H1 (cell line): ENCODE results near the gene TNRC6C. TPM values are rescaled to one million over a fixed set of nuclear protein-coding genes. Genes with fewer than 3 reads are reported as not detected.
A peak's percentile ranks its signal among the peaks of the same experiment; 100 is the strongest.

Experiments used
- CTCF ChIA-PET: fragments of 300-600 bp; sonication (Branson Sonifier 250); formaldehyde crosslinking; loops from one replicate; lab custom pipeline; 2021; ENCODE audit not compliant: partially characterized antibody; lab: Charles Lee
- POLR2A ChIA-PET: fragments of 300-600 bp; sonication (Branson Sonifier 250); formaldehyde crosslinking; loops from one replicate; lab custom pipeline; 2021; ENCODE audit warnings: inconsistent platforms; ENCODE audit not compliant: partially characterized antibody; lab: Charles Lee
- DNase-seq, 2 experiments: peaks; one replicate each; pipeline versions ENCODE4 v3.0.0 to v3.0.0-alpha.2; 2010 to 2022; ENCODE audit warnings: low spot score in 2 of 2, low read depth in 1 of 2, mixed read lengths in 1 of 2
- FAIRE-seq: peaks from 2 replicates; lab custom pipeline; 2011; peaks lifted over from hg19 to GRCh38; lab: Jason Lieb, UNC
- H2AFZ ChIP-seq: 2 replicates; pipeline ENCODE4 v1.8.1; 2012; ENCODE audit warnings: low read length, inconsistent platforms
- H2AK5ac ChIP-seq: 2 replicates; pipeline ENCODE4 v1.6.1; 2013; ENCODE audit warnings: low read depth, low read length
- H2BK120ac ChIP-seq: replicated peaks from 2 replicates; pipeline ENCODE3; 2013; ENCODE audit warnings: low read depth, low read length, inconsistent platforms
- H2BK12ac ChIP-seq: 2 replicates; pipeline ENCODE4 v1.6.1; 2013; ENCODE audit warnings: low read depth, low read length
- H2BK15ac ChIP-seq: 2 replicates; pipeline ENCODE4 v1.6.1; 2013; ENCODE audit warnings: low read length
- H2BK20ac ChIP-seq: 2 replicates; pipeline ENCODE4 v1.6.1; 2013; ENCODE audit warnings: low read length
- H2BK5ac ChIP-seq: 2 replicates; pipeline ENCODE4 v1.6.1; 2013; ENCODE audit warnings: low read depth, low read length
- H3K14ac ChIP-seq: 2 replicates; pipeline ENCODE4 v1.6.1; 2013; ENCODE audit warnings: inconsistent platforms; ENCODE audit not compliant: insufficient read length
- H3K18ac ChIP-seq: 2 replicates; pipeline ENCODE4 v1.6.1; 2013; ENCODE audit warnings: low read length; ENCODE audit errors: extremely low read depth
- H3K23ac ChIP-seq: 2 replicates; pipeline ENCODE4 v1.6.1; 2013; ENCODE audit warnings: inconsistent platforms; ENCODE audit not compliant: insufficient read length
- H3K23me2 ChIP-seq: 2 replicates; pipeline ENCODE4 v1.6.1; 2013; ENCODE audit warnings: low read depth, low read length
- H3K27ac ChIP-seq: 2 replicates; pipeline ENCODE4 v1.6.1; 2011; ENCODE audit warnings: low read depth, low read length, inconsistent platforms
- H3K27me3 ChIP-seq, 4 experiments: replicated peaks in 1 of 4; 1 replicate in 1 of 4; 2 replicates in 3 of 4; pipeline versions ENCODE4 v1.6.1 to v1.8.1; 2011 to 2013; ENCODE audit warnings: low read length in 3 of 4, mild to moderate bottlenecking in 3 of 4, inconsistent platforms in 2 of 4, mixed read lengths in 2 of 4, moderate library complexity in 1 of 4; ENCODE audit not compliant: control insufficient read depth in 3 of 4, insufficient read depth in 3 of 4; ENCODE audit errors: extremely low read depth in 1 of 4
- H3K36me3 ChIP-seq, 4 experiments: 2 replicates each; pipeline versions ENCODE4 v1.6.1 to v1.8.1; 2011 to 2013; ENCODE audit warnings: mild to moderate bottlenecking in 4 of 4, low read length in 3 of 4, moderate library complexity in 2 of 4, control low read depth in 1 of 4, inconsistent platforms in 1 of 4; ENCODE audit not compliant: insufficient read depth in 4 of 4, control insufficient read depth in 2 of 4
- H3K4ac ChIP-seq: replicated peaks from 2 replicates; pipeline ENCODE3; 2013; ENCODE audit warnings: low read length, low read depth, mixed read lengths, inconsistent platforms; ENCODE audit not compliant: insufficient read length
- H3K4me1 ChIP-seq, 4 experiments: replicated peaks in 1 of 4; 1 replicate in 1 of 4; 2 replicates in 3 of 4; pipeline versions ENCODE4 v1.6.1 to v1.8.1; 2011 to 2013; ENCODE audit warnings: low read length in 3 of 4, inconsistent platforms in 2 of 4, mixed read lengths in 1 of 4; ENCODE audit not compliant: insufficient read depth in 4 of 4, control insufficient read depth in 3 of 4
- H3K4me2 ChIP-seq, 2 experiments: 2 replicates each; pipeline versions ENCODE4 v1.6.1 to v1.8.1; 2011 to 2013; ENCODE audit warnings: low read depth in 2 of 2, low read length in 2 of 2, control low read depth in 1 of 2, inconsistent platforms in 1 of 2, mild to moderate bottlenecking in 1 of 2; ENCODE audit not compliant: insufficient read depth in 1 of 2
- H3K4me3 ChIP-seq, 4 experiments: fragments of 200-600, 300-600 bp in 1 of 4; sonication (generic), shearing (Covaris generic), sonication (Bioruptor Twin) in 1 of 4; 2 replicates each; pipeline versions ENCODE4 v1.5.1 to v1.8.1; 2011 to 2016; ENCODE audit warnings: low read length in 4 of 4, low read depth in 3 of 4, control low read depth in 2 of 4, inconsistent platforms in 2 of 4, mild to moderate bottlenecking in 2 of 4, mixed read lengths in 1 of 4, moderate library complexity in 1 of 4; ENCODE audit not compliant: insufficient read depth in 2 of 4; ENCODE audit errors: extremely low read depth in 1 of 4
- H3K56ac ChIP-seq: replicated peaks from 2 replicates; pipeline ENCODE3; 2013; ENCODE audit warnings: low read depth, mild to moderate bottlenecking, mixed read lengths, low read length, inconsistent platforms; ENCODE audit not compliant: insufficient read length
- H3K79me1 ChIP-seq: 2 replicates; pipeline ENCODE4 v1.6.1; 2013; ENCODE audit warnings: low read depth, low read length, control low read depth
- H3K79me2 ChIP-seq, 2 experiments: 2 replicates each; pipeline versions ENCODE4 v1.6.1 to v1.8.1; 2012 to 2013; ENCODE audit warnings: low read length in 2 of 2, mild to moderate bottlenecking in 2 of 2, inconsistent platforms in 1 of 2; ENCODE audit not compliant: insufficient read depth in 2 of 2, control insufficient read depth in 1 of 2
- H3K9ac ChIP-seq, 4 experiments: replicated peaks in 1 of 4; 1 replicate in 1 of 4; 2 replicates in 3 of 4; pipeline versions ENCODE4 v1.6.1 to v1.8.1; 2011 to 2013; ENCODE audit warnings: low read depth in 3 of 4, low read length in 3 of 4, control low read depth in 2 of 4, mild to moderate bottlenecking in 2 of 4, moderate library complexity in 2 of 4, inconsistent platforms in 1 of 4; ENCODE audit errors: extremely low read depth in 1 of 4
- H3K9me3 ChIP-seq, 2 experiments: 2 replicates each; pipeline versions ENCODE4 v1.6.1 to v1.8.1; 2012 to 2013; ENCODE audit warnings: mild to moderate bottlenecking in 2 of 2, moderate library complexity in 2 of 2, control low read depth in 1 of 2, inconsistent platforms in 1 of 2, low read depth in 1 of 2, low read length in 1 of 2, mixed read lengths in 1 of 2; ENCODE audit not compliant: insufficient read depth in 2 of 2
- H4K20me1 ChIP-seq, 2 experiments: replicated peaks in 1 of 2; 2 replicates each; pipeline versions ENCODE3 to v1.8.1; 2011 to 2013; ENCODE audit warnings: inconsistent platforms in 2 of 2, low read length in 2 of 2, mild to moderate bottlenecking in 1 of 2; ENCODE audit not compliant: insufficient read depth in 2 of 2, control insufficient read depth in 1 of 2
- H4K5ac ChIP-seq: 2 replicates; pipeline ENCODE4 v1.6.1; 2013; ENCODE audit warnings: low read length, low read depth, mixed read lengths, inconsistent platforms; ENCODE audit not compliant: insufficient read length
- H4K8ac ChIP-seq: 2 replicates; pipeline ENCODE4 v1.8.0; 2013; ENCODE audit warnings: mild to moderate bottlenecking, moderate library complexity, low read length, inconsistent platforms; ENCODE audit not compliant: insufficient read depth; ENCODE audit errors: extremely low read depth
- H4K91ac ChIP-seq: replicated peaks from 2 replicates; pipeline ENCODE3; 2013; ENCODE audit warnings: low read length, mixed read lengths, inconsistent platforms; ENCODE audit not compliant: insufficient read length
- CEBPB ChIP-seq: IDR thresholded peaks from 2 replicates; pipeline ENCODE4 v1.6.1; 2012; ENCODE audit warnings: low read depth, low read length
- SIN3A ChIP-seq, 2 experiments: IDR thresholded peaks in 1 of 2; conservative IDR thresholded peaks in 1 of 2; 2 replicates each; pipeline ENCODE4 v1.6.1; 2011 to 2012; ENCODE audit warnings: low read length in 2 of 2, improper control_type of control experiment in 1 of 2, low read depth in 1 of 2, mild to moderate bottlenecking in 1 of 2
- WGBS, 2 experiments: shearing (Covaris generic) in 1 of 2; methylation state at CpG; one replicate each; pipeline versions ENCODE4 v1.1.6 to v1.1.7; 2013 to 2015; ENCODE audit warnings: low lambda C conversion rate in 2 of 2, mixed read lengths in 2 of 2, inconsistent platforms in 1 of 2, low coverage in 1 of 2, missing lambda C conversion rate in 1 of 2; ENCODE audit not compliant: insufficient replicate concordance in 2 of 2, insufficient coverage in 1 of 2, insufficient read length in 1 of 2; ENCODE audit errors: extremely low coverage in 1 of 2, missing lambda C conversion rate in 1 of 2; 5-methylcytosine and 5-hydroxymethylcytosine counted together
- polyA plus RNA-seq, 7 experiments: library from polyadenylated mRNA; depleted of rRNA in 3 of 7; stranded (reverse) in 5 of 7; unstranded in 2 of 7; fragments of >200 nt in 5 of 7; fragments of 200-250 nt in 2 of 7; gene quantifications; 1 replicate in 5 of 7; 2 replicates in 1 of 7; 4 replicates in 1 of 7; pipeline versions ENCODE4 v1.2.1 to v1.2.3, GENCODE V29; 2011 to 2013; ENCODE audit warnings: missing spikeins in 2 of 7, mixed read lengths in 2 of 7
- total RNA-seq: library from RNA; stranded (reverse); fragmentation: NEBNext Ultra II Directional; extraction: Animal tissue kit (Norgen Biotek cat#: 25700); gene quantifications from 2 replicates; pipeline ENCODE4 v1.2.1, GENCODE V29; 2021
- TF ChIP-seq, protein P1 (sequence below), 3 experiments: IDR thresholded peaks; 1 replicate in 2 of 3; 2 replicates in 1 of 3; pipeline versions ENCODE4 v1.5.1 to v1.6.1; 2011; ENCODE audit warnings: low read length in 3 of 3, mild to moderate bottlenecking in 3 of 3, inconsistent platforms in 2 of 3, low read depth in 1 of 3, moderate library complexity in 1 of 3; ENCODE audit not compliant: insufficient read depth in 1 of 3; ENCODE audit errors: control extremely low read depth in 1 of 3

TNRC6C gene
- total and polyA plus RNA-seq, 2 of the 8 experiments (the other 6 are each of a cell fraction or from before 2014, with no cell fraction given): 2.8 to 28.9 TPM

DNA sequence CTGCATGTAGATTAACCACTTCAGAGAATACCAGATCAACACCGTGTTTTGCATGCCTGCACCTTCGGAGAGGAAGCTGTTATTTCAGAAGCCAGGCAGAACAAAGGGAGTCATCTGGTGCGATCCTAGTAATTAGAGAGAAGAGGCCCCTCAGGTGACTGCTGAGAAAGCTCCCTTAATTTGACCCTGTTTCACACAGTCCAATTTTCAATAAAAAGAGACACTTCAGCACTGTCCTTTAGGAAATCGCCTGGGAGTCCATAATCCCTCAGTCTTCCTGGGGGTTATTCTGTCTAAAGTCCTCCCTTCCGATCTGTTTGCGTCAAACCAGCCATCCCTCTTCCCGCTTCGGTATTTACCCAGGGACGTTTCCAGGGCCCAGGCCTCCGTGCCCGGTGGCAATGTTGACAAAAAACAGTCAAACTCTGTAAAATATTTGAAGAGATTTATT, 23.4 kb upstream of the TNRC6C start:
- H2BK5ac ChIP-seq: 0 out of 2 replicates have a peak overlapping the region, but pooled peaks have one; percentile 41
- H3K4ac ChIP-seq: no peak overlapping the region
- peak overlapping the region; percentile 22 to 40; a peak in 3 of 4 replicates for H3K4me2 ChIP-seq
- DNase-seq (no peak), FAIRE-seq (no peak)
- POLR2A ChIA-PET: interaction anchor here (0.7 to 10.3 kb wide), 3 partner anchors 9 to 21 kb away, joined by 3 to 100 read pairs (median 5); partner anchors contain the start of gene TNRC6C
- peak overlapping the region in 1 of 4 experiments; percentile 7; a peak in 1 of 8 replicates for H3K4me3 ChIP-seq
- no peak overlapping the region for H2BK12ac ChIP-seq
- H3K9ac ChIP-seq: no peak overlapping the region
- H3K9me3 ChIP-seq: no peaks in the 10 kb centered on the region
- H3K36me3 ChIP-seq: no peaks in the 10 kb centered on the region
- 52% methylated on average over 11 of the region's 11 CpGs; no CpG with 5 or more reads in 1 of the 2 experiments for WGBS, 2 experiments
- 0 out of 2 replicates have a peak overlapping the region, but pooled peaks have one; percentile 23 for H2AFZ ChIP-seq
- no peaks in the 10 kb centered on the region for H3K23me2 ChIP-seq
- CTCF ChIA-PET: interaction anchor here (0.6 to 1.0 kb wide), 3 partner anchors 43 to 1103 kb away, joined by 3 to 7 read pairs (median 3); no protein-coding TSS in a partner anchor
- TF ChIP-seq SIN3A (conservative IDR thresholded peaks at IDR 0.05 in 1 of 2, IDR thresholded peaks at IDR 0.05 in 1 of 2; ENCODE audit: low read depth in 1 of 2, low read length in 2 of 2) (no peak), CEBPB (no peak)
- TF ChIP-seq, protein P1, sequence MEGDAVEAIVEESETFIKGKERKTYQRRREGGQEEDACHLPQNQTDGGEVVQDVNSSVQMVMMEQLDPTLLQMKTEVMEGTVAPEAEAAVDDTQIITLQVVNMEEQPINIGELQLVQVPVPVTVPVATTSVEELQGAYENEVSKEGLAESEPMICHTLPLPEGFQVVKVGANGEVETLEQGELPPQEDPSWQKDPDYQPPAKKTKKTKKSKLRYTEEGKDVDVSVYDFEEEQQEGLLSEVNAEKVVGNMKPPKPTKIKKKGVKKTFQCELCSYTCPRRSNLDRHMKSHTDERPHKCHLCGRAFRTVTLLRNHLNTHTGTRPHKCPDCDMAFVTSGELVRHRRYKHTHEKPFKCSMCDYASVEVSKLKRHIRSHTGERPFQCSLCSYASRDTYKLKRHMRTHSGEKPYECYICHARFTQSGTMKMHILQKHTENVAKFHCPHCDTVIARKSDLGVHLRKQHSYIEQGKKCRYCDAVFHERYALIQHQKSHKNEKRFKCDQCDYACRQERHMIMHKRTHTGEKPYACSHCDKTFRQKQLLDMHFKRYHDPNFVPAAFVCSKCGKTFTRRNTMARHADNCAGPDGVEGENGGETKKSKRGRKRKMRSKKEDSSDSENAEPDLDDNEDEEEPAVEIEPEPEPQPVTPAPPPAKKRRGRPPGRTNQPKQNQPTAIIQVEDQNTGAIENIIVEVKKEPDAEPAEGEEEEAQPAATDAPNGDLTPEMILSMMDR (IDR thresholded peaks at IDR 0.05; ENCODE audit: control extremely low read depth in 1 of 3, insufficient read depth in 1 of 3, low read depth in 1 of 3, low read length in 3 of 3): no peak
- H2BK20ac ChIP-seq: no peak overlapping the region
- H2BK120ac ChIP-seq: no peak overlapping the region
- no peak overlapping the region for H2BK15ac ChIP-seq
- H3K27me3 ChIP-seq: no peaks in the 10 kb centered on the region; a peak in 1 of 7 replicates
- H2AK5ac ChIP-seq: no peak overlapping the region
- no peak overlapping the region for H4K8ac ChIP-seq
- no peak overlapping the region for H3K18ac ChIP-seq
- no peaks in the 10 kb centered on the region for H4K20me1 ChIP-seq
- H4K91ac ChIP-seq: peak overlapping the region; percentile 13
- H3K56ac ChIP-seq: no peak overlapping the region
- H3K79me2 ChIP-seq: no peaks in the 10 kb centered on the region
- no peak overlapping the region for H3K27ac ChIP-seq
- H3K79me1 ChIP-seq: no peaks in the 10 kb centered on the region
- H4K5ac ChIP-seq: no peak overlapping the region
- H3K23ac ChIP-seq: no peak overlapping the region
- no peak overlapping the region for H3K14ac ChIP-seq
- H3K4me1 ChIP-seq: peaks cover 4 to 20% (median 11%) of the 10 kb centered on the region in 4 experiments; a peak in 6 of 7 replicates
